GM18507 (cell line): Measurements from ENCODE around the gene PLXNA2.

Experiments used
- DNase-seq: peaks from one replicate; pipeline ENCODE4 v3.0.0; 2011; ENCODE audit warnings: low read depth; ENCODE audit not compliant: insufficient read length; ENCODE audit errors: extremely low spot score
- FAIRE-seq: peaks from 2 replicates; lab custom pipeline; 2011; peaks lifted over from hg19 to GRCh38; lab: Jason Lieb, UNC

PLXNA2 gene

DNA sequence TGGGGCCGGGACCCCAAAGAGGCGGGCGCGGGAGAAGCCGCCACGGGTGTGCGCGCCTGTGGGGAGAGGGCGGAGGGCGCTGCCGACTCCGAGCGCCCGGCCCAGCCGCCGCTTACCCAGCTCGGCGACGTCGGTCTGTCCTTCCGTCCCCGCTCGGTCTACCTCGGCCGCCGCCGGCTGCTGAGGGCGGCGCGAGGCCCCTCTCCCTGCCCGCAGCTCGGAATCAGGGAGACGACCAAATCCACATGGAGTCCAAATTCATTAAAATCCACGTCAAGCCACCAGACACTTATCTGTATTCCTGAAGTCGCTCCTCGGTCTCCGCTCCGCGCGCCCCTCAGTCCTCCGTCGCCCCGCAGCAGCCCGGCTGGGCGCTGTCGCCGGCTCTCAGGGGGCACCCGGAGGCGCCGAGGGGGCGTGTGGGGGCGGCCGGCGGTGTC is 637 bp downstream of the PLXNA2 start:
- FAIRE-seq, result no peak

GRCh38 chr1:208242941-208243526 is 1.1 kb downstream of the PLXNA2 start:
- DNase-seq, result no peak
- no peak for FAIRE-seq

More for the DNA sequence above, 637 bp downstream of the PLXNA2 start:
- DNase-seq, result no peak

- no peak for FAIRE-seq
- DNase-seq, result no peak
These were observed 2.0 kb downstream of the PLXNA2 start for GRCh38 chr1:208242146-208242545.

GRCh38 chr1:208241512-208241911 is 2.7 kb downstream of the PLXNA2 start:
- DNase-seq (no peak), FAIRE-seq (no peak)

- no peak for DNase-seq
These were observed 3.4 kb downstream of the PLXNA2 start for GRCh38 chr1:208240662-208241355.

DNA sequence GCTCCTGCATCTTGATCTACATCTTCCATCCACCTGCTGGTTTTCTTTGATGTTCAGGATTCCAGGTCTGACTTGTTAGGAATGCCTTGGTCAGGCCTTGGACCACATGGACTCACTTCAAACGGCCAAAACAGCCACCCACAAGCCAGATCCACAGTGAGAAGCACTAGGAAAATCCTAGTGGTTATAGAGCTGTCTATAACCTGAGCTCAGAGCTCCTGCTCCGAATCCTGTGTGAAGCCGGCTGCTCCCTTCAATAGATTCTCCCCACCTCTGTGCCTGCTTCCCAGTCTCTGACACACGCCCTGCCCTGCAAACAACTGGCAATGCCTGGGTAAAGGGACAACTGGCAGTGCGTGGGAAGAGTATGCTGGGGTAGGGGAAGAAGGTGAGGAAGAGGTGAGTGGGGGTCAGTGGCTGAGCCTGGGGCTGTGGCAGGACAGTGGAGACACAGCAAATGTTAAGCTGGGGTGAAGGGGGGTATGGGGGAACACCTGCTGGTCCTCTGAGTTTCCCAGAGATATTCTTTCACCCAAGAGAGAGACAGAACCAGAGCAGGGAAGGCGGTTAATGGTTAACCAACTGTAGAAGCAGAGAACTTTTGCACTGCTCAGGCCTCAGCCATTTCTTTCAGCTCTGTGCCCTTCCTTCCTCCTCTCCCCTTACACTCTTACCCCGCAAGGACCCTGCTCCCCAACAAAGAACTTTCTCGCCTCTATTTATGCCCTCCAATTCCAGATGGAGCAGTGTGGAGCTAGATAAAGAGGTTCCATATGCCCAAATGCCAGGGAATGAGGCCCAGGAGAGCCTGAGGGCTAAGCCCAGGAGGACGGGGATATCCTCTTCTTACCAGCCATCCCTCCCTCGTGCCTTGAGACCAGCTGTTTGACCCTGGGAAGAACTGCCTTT is 4.5 kb downstream of the PLXNA2 start:
- no peak for FAIRE-seq
- DNase-seq, result no peak

More at GRCh38 chr1:208240662-208241355, 3.4 kb downstream of the PLXNA2 start:
- no peak for FAIRE-seq

- DNase-seq, result no peak
- FAIRE-seq, result peak; percentile 33
These were observed 5.3 kb downstream of the PLXNA2 start for GRCh38 chr1:208238710-208239472.

DNA sequence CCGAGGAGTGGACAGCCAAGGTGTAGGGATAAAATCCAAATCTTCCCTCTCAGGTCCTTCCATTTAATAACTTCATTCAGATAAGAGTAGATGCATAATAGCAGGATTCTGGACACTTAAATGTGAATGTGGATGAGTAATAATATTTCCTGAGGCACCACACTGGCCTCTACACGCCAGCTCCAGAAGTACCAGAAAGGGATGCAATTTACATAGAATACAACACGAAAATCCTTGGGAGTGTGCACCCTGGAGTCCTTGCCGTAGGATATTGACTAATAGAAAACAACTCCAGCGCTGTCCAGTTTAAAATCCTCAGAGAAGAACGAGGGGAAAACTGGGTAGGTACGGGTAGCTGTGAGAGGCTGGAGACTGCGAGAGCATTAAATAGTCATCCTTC is 6.9 kb downstream of the PLXNA2 start:
- DNase-seq (no peak), FAIRE-seq (no peak)

- DNase-seq (no peak), FAIRE-seq (no peak)
These were observed 8.0 kb downstream of the PLXNA2 start for GRCh38 chr1:208235982-208236761.

DNA sequence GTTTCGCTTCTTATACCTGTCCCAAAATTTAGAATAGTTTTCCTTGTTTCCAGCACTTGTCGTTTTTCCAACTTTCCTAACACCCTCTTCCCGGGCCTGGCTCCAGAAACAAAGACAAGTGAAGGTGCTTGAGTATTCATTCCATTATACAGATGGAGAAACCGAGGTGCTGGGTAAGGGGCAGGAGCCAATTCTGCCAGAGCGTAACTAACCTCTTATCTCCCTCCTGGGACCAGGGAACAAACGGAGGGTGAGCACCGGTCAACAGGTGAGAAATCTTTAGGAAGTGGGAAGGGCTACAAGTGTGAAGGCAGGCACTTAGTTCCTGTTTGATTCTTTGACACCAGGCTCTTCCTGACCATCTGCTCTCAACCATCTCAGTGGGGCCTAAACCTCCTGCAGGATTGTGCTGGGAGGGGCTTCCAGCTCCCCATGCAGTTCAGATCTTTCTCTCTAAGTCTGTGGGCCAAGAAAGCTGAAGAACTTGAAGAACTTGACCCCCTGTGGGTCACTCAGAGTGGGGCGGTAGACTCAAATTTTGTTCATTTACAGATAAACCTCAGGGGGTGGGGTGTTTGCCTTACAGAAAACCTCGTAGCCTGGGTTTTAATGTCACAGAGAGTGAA is 8.7 kb downstream of the PLXNA2 start:
- FAIRE-seq, result no peak
- no peak for DNase-seq

DNA sequence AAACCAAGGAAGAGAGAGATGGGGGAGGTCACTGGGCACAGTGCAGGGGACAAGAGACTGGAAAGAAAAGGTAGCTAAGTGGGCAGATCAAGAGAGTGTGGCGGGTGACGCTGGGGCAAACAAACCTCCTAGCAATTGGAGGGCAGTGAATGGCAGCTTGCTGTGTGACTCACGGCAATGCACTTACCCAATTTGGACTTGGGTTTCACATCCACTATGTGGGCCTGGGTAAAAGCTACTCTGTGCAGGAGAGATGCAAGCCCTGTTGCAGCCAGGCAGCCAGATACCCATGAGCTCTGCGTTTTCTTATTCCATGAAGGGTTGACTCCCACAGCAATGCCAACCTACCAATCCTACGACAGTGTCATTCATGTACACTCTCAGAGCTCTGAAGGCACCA is 9.5 kb downstream of the PLXNA2 start:
- FAIRE-seq, result no peak
- DNase-seq, result no peak

GRCh38 chr1:208233978-208234377 is 10.2 kb downstream of the PLXNA2 start:
- no peak for DNase-seq

DNA sequence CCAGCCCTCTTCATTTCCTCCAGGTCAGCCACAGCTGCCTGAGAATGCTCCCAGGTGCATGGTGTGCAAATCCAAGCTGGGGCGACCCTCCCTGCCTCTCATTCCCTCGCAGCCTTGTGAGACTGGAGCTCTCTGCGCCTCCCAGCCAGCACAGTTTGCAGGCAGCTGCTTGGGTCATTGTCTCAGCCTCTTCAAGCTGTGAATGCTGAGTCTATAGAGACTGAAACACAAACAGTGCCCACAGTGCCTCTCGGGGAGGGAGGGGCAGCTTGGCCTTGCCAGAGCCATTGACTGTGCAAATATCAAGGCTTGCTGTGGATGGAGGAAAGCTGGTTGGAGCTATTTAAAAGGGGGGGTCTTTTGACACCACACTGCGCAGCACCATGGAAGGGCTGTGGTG is 10.6 kb downstream of the PLXNA2 start:
- DNase-seq (no peak), FAIRE-seq (no peak)

More at GRCh38 chr1:208233978-208234377, 10.2 kb downstream of the PLXNA2 start:
- no peak for FAIRE-seq

DNA sequence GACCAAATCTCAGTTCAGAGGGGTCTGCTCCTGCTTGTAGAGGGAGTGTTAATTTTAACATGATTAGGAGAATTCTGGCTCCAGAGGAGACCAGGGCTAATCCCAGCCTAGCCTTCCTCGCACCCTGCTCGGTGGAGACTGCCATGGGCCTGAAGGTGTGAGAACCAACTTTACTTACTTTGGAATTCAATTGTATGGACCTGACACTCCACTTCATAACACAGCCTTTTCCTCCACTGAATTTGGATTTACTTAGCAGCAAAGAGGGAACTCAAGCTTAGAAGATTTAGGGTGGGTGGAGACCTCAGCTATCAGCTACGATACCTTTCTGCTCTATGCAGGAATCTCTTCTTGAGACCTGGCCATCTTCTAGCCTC is 11.5 kb downstream of the PLXNA2 start:
- DNase-seq (no peak), FAIRE-seq (no peak)

DNA sequence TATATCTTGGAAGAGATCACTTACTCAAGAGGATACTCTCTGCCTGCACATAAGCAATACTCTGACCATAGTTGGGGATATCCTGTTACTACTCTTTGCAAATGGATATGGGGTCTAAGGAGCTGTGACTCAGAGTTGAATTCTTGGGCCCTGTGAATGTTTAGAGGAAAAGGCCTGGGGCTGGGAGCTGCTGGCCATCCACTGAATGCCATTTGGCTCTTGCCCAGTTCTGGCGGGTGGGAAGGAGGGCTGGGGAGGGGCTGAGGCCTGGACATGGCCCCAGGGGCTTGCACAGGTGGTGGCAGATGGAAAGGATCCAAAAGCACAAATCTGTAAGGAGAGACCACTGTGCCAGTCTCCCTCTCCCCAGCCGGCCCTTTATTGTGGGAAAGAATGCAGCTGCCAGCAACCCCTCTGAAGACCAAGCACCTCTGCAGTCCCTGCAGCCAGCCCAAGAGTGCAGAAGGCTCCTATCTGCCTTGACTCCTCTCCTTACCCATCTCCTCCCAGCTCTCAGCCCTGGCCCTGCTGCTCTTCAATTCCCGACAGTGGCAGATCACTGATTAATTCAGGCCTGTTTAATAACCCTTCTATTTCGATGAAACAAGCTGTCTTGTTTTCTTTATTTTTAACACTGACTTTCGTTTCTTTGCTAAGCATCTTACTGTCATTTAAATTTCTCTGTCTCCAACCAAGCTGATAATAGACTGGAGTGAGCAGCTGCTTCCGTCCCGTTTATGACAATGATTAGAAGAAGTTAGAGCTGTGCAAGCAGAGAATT is 12.1 kb downstream of the PLXNA2 start:
- no peak for FAIRE-seq
- no peak for DNase-seq

DNA sequence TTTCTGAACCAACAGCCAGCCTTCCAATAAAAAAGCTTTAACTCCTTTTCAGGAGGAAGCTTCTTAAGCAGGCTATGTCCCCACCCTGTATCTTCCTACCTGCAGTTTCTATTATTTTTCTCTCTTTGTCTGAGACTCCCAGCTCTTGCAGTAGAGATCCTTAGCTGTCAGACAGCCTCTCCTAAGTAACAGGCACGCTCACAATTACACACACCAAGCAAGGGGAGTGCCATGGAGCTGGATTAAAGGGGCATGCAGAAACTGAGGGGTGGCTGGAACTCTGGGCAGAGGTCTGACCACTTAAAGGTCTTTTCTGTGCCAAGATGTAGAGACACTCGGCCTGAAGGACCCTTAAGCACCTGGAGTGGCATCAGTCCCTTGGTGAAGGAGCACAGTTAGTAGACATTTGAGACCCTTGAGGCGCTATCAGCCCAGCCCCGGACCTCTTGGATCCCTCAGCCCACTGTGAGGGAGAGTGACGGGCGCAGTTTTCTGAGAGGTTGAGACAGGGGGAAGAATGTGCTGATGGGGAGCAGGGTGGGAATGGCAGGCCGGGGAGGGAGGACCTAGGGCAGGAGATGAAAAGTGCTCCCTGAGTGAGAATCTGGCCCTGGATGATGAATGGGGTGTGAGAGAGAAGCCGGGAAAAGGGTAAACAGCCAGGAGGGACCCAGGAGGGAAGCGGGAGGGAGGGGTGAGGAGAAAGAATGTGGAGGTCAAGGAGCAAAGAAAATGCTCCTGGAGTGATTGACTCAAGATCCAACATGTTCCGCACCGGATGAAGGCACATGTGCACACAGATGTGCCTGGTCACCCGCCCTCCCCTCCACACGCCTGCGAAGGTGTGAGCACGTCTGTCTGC is 13.3 kb downstream of the PLXNA2 start:
- DNase-seq (no peak), FAIRE-seq (no peak)

GRCh38 chr1:208228550-208228949 is 15.6 kb downstream of the PLXNA2 start:
- no peak for FAIRE-seq
- no peak for DNase-seq
